BJ (cell line): ENCODE data around the gene STOM. TPM values are rescaled to one million over a fixed set of nuclear protein-coding genes. Genes with fewer than 3 reads are reported as not detected.
A peak's percentile ranks its signal among the peaks of the same experiment; 100 is the strongest.

Experiments
- CTCF ChIA-PET: fragments of 350-600 bp; formaldehyde crosslinking; extraction: SDS; loops from one replicate; lab custom pipeline; 2021; ENCODE audit warnings: antibody characterized with exemption, inconsistent platforms; lab: Yijun Ruan, JAX
- POLR2A ChIA-PET: fragments of 300-600 bp; sonication (Branson Sonifier 250); formaldehyde crosslinking; extraction: SDS; loops from one replicate; lab custom pipeline; 2021; ENCODE audit warnings: antibody characterized with exemption; lab: Charles Lee
- DNase-seq: peaks from one replicate; pipeline ENCODE4 v3.0.0-alpha.2; 2011; ENCODE audit warnings: low read depth
- H3K27me3 ChIP-seq: 2 replicates; pipeline ENCODE4 v1.6.0; 2011; ENCODE audit warnings: low read length; ENCODE audit not compliant: control insufficient read depth, insufficient read depth
- H3K36me3 ChIP-seq: 2 replicates; pipeline ENCODE4 v1.5.1; 2011; ENCODE audit warnings: low read length; ENCODE audit not compliant: control insufficient read depth, insufficient read depth
- H3K4me3 ChIP-seq: 2 replicates; pipeline ENCODE4 v1.5.1; 2011; ENCODE audit warnings: low read depth, mild to moderate bottlenecking, control low read depth, low read length
- CTCF ChIP-seq: IDR thresholded peaks from 2 replicates; pipeline ENCODE4 v1.5.1; 2011; ENCODE audit warnings: low read depth, mild to moderate bottlenecking, control low read depth, inconsistent platforms, low read length, moderate library complexity; ENCODE audit not compliant: insufficient read depth
- polyA plus RNA-seq: library from polyadenylated mRNA; depleted of rRNA; stranded (reverse); fragments of >200 nt; gene quantifications from 2 replicates; pipeline ENCODE4 v1.2.3, GENCODE V29; 2011

Gene STOM
- polyA plus RNA-seq, 1 experiment = 223 TPM

- TF ChIP-seq CTCF = no peak
- Histone ChIP-seq H3K36me3 (peaks cover 62% of the 10 kb centered on the region), H3K4me3 (no peak overlapping the region), H3K27me3 (no peaks in the 10 kb centered on the region)
- ChIA-PET POLR2A (no interaction called here), CTCF (interaction anchor here (1.0 to 1.2 kb wide), 2 partner anchors 9 to 17 kb away, joined by 3 read pairs; no protein-coding TSS in a partner anchor)
- no peak for DNase-seq
These were observed 41.0 kb downstream of the STOM start for GRCh38 chr9:121328876-121329681.

GRCh38 chr9:121328476-121328875 lies 41.6 kb downstream of the STOM start:
- ChIA-PET CTCF (interaction anchor here (1.0 to 1.2 kb wide), 3 partner anchors 8 to 50 kb away, joined by 3 to 6 read pairs (median 4); no protein-coding TSS in a partner anchor), POLR2A (interaction anchor here (0.6 kb wide), 1 partner anchor 15 kb away, joined by 3 read pairs; no protein-coding TSS in a partner anchor)
- H3K36me3 ChIP-seq = peaks cover 66% of the 10 kb centered on the region

GRCh38 chr9:121326901-121327613 lies 43.0 kb downstream of the STOM start:
- ChIA-PET POLR2A (no interaction called here), CTCF (interaction anchor here (0.6 to 1.2 kb wide), 3 partner anchors 49 to 167 kb away, joined by 3 to 6 read pairs (median 4); no protein-coding TSS in a partner anchor)
- no peak for TF ChIP-seq CTCF
- Histone ChIP-seq H3K36me3 (peaks cover 60% of the 10 kb centered on the region), H3K4me3 (no peak overlapping the region), H3K27me3 (no peaks in the 10 kb centered on the region)
- DNase-seq = no peak

More at GRCh38 chr9:121328476-121328875, 41.6 kb downstream of the STOM start:
- no peak for TF ChIP-seq CTCF
- Histone ChIP-seq H3K4me3 (no peak overlapping the region), H3K27me3 (no peaks in the 10 kb centered on the region)
- DNase-seq = no peak

- peak; percentile 30 for DNase-seq
- no peak for TF ChIP-seq CTCF
- Histone ChIP-seq H3K36me3 (peaks cover 59% of the 10 kb centered on the region), H3K4me3 (no peak overlapping the region), H3K27me3 (no peaks in the 10 kb centered on the region)
- ChIA-PET POLR2A (no interaction called here), CTCF (interaction anchor here (0.7 kb wide), 1 partner anchor 113 kb away, joined by 3 read pairs; no protein-coding TSS in a partner anchor)
These were observed 43.8 kb downstream of the STOM start for GRCh38 chr9:121326130-121326838.
